WI38 (cell line): ENCODE results near the gene NELFB.

Experiments used
- H3K4me3 ChIP-seq: 2 replicates; pipeline ENCODE4 v1.5.1; 2011; ENCODE audit warnings: low read depth, mild to moderate bottlenecking, control low read depth, low read length
- CTCF ChIP-seq: IDR thresholded peaks from 2 replicates; pipeline ENCODE4 v1.5.1; 2012; ENCODE audit warnings: low read depth, mild to moderate bottlenecking, control low read depth, low read length

The NELFB gene

DNA sequence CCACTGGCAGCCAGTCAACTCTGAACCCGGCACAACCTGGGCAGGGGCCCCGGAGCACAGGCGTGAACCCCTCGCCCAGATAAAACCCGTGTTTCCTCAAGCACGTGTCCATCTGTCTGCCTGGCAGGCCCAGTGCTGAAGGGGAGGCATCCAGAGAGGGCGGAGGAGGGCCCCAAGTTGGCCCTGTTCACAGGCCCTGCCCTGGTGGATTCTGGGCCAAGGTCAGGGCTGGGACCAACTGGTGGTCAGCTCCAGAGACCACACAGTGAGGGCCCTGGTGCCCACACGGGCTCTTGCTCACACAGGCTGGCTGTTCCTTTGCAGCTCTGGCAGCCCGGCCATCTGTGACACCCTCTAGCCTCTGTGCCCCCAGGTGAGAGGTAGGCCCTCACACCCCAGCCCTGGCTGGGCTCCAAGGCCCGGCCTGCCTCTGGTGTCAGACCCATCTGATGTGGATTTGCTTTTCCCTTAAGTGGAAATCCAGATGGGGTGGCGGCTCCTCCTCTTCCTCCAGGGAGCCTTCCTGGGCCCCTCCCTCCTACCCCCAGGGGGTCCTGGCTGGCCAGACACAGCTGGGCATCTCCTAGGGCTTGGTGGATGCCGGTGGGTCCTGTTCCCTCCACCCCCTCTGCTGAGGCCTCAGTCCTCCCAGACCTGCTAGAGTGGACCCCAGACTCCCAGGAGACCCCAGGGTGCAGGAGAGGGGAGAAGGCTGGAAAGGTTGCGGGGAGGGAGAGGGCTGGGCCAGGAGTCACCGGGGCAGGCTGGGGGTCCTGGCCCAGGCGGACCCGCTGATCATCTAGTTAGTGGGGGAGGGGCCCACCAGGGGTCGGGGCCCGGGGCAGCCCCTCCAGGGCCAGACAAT is 4.6 kb upstream of the NELFB start:
- H3K4me3 ChIP-seq = no peak overlapping the region
- no peak for TF ChIP-seq CTCF

DNA sequence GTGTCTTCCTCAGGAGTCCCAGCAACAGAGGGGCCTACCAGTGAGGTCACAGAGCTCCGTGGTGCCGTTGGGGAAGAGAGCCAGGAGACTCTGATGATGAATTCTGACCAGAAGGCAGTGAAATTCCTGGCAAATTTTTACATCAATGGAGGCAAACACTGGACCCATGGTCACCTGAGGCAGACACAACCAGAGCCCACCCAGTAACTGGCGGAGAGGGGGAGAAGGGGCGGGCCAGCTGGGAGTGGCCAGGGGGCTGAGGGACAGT is 4.0 kb upstream of the NELFB start, which contains the start of gene STPG3:
TSS of gene STPG3 (plus strand) at position 93 of the 268 bp plus-strand sequence. CDS start at position 94, 1 bp downstream.
- H3K4me3 ChIP-seq = no peak within 1 kb of the TSS
- TF ChIP-seq CTCF = no peak

DNA sequence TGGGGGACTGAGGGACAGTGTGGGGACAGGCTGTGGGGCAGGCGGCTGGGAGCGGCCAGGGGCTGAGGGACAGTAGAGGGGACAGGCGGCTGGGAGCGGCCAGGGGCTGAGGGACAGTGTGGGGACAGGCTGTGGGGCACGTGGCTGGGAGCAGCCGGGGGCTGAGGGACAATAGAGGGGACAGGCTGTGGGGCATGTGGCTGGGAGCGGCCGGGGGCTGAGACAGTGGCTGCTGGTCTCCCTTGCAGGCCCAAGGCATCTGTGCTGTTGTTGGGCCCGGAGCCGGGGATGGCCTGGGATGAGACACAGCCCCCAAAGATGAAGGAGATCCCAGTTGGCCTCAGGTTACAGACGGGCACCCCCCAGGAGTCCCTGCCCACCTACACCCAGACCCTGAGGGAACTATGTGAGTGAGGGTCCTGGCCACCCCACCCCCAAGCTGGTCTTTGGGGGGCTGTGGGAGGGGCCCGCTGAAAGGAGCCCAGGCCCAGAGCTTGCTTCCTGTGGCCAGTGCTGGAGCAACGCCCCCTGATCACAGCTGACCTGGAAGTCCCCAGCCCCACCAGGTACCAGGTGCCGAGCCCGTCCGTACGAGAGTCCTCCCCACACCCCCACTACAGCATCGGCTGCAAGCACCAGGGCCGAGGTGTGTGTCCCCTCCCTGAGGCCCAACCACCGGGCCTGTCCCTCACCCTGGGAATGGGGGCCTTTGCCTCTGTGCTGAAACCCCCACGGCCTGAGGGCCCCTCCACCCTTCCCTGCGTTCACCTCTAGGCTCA is 3.4 kb upstream of the NELFB start:
- H3K4me3 ChIP-seq = no peak overlapping the region
- TF ChIP-seq CTCF = no peak

- no peak for TF ChIP-seq CTCF
- H3K4me3 ChIP-seq = no peak overlapping the region
These were observed 2.3 kb upstream of the NELFB start for GRCh38 chr9:137252555-137253506.

DNA sequence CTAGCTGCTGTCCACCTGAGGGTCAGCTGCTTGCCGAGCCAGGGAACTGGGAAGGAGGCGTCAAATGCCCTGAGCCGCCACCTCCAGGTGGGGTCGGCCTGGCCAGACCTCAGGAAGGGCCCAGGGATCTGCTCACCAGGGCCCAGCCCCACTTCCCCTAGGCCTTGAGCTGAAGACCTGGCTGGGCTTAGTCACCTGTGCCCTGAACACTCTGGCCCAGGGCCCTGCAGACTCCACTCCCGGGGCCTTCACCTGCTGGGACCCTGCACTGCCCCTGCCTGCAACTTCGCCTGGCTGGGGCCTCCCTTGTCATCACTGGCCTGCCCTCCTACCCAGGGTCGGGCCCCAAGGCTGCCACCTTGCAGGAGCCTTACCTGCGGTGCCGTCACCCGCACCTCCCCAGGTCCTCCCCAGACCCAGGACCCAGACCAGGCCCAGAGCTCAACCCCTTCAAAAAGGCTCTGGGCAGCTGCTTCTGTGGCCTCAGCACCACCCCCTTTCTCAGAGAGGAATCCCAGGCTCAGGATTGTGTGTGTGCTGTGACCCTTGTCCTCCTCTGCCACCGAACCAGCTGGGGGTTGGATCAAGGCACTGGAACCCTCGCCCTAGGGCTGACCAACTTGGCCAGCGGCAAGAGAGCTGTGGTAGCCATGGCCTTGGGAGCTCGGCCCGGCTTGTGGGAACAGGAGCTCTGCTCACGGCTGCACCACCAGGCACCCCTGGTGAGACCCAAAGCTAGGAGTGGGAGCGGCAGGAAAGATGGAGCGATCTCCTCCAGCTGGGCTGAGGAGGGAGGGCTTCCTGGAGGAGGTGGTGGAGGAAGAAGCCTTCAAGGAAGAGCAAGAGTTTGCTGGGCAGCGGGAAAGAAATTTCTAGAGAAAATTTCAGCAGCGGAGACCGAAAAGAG is 1.2 kb upstream of the NELFB start:
- peak overlapping the region; percentile 93 for H3K4me3 ChIP-seq
- TF ChIP-seq CTCF = no peak

- no peak for TF ChIP-seq CTCF
- H3K4me3 ChIP-seq = peak overlapping the region; percentile 93
These were observed 454 bp downstream of the NELFB start for GRCh38 chr9:137255448-137256114.
